Keratinocyte (primary cell): ENCODE measurements around the gene DUSP10. TPM values are rescaled to one million over a fixed set of nuclear protein-coding genes. Genes with fewer than 3 reads are reported as not detected.

Source experiments
- DNase-seq: peaks from one replicate; pipeline ENCODE4 v3.0.0-alpha.2; 2011; ENCODE audit warnings: low read depth, missing footprints, low spot score
- FAIRE-seq: peaks from 2 replicates; lab custom pipeline; 2011; peaks lifted over from hg19 to GRCh38; lab: Jason Lieb, UNC
- H2AFZ ChIP-seq: 2 replicates; pipeline ENCODE4 v1.6.0; 2012; ENCODE audit warnings: low read length, control low read depth, inconsistent platforms; ENCODE audit not compliant: control insufficient read depth
- H3K27ac ChIP-seq: 2 replicates; pipeline ENCODE4 v1.5.1; 2011; ENCODE audit warnings: low read length; ENCODE audit not compliant: control insufficient read depth, insufficient read depth
- H3K27me3 ChIP-seq: 3 replicates; pipeline ENCODE4 v1.6.0; 2011; ENCODE audit warnings: low read length; ENCODE audit not compliant: control insufficient read depth, insufficient read depth; ENCODE audit errors: extremely low read depth
- H3K36me3 ChIP-seq, 2 experiments: 2 replicates in 1 of 2; 3 replicates in 1 of 2; pipeline ENCODE4 v1.5.1; 2011; ENCODE audit warnings: low read length in 2 of 2, mild to moderate bottlenecking in 1 of 2; ENCODE audit not compliant: control insufficient read depth in 2 of 2, insufficient read depth in 2 of 2; ENCODE audit errors: extremely low read depth in 1 of 2
- H3K4me1 ChIP-seq: 3 replicates; pipeline ENCODE4 v1.5.1; 2011; ENCODE audit warnings: low read length; ENCODE audit not compliant: control insufficient read depth, insufficient read depth; ENCODE audit errors: extremely low read depth
- H3K4me2 ChIP-seq: 3 replicates; pipeline ENCODE4 v1.6.0; 2011; ENCODE audit warnings: low read depth, low read length; ENCODE audit not compliant: control insufficient read depth, insufficient read depth; ENCODE audit errors: extremely low read depth
- H3K4me3 ChIP-seq, 3 experiments: fragments of 200-600 bp in 1 of 3; sonication (generic) in 1 of 3; 2 replicates in 2 of 3; 3 replicates in 1 of 3; pipeline ENCODE4 v1.5.1; 2011 to 2016; ENCODE audit warnings: low read length in 3 of 3, mild to moderate bottlenecking in 3 of 3, control low read depth in 2 of 3, inconsistent platforms in 1 of 3, low read depth in 1 of 3, mixed read lengths in 1 of 3, mixed run types in 1 of 3, moderate library complexity in 1 of 3; ENCODE audit not compliant: control insufficient read depth in 2 of 3, insufficient read depth in 2 of 3; ENCODE audit errors: extremely low read depth in 1 of 3
- H3K79me2 ChIP-seq: 2 replicates; pipeline ENCODE4 v1.6.0; 2012; ENCODE audit warnings: low read length; ENCODE audit not compliant: control insufficient read depth, insufficient read depth
- H3K9ac ChIP-seq: 3 replicates; pipeline ENCODE4 v1.6.0; 2011; ENCODE audit warnings: low read length; ENCODE audit not compliant: control insufficient read depth, insufficient read depth; ENCODE audit errors: extremely low read depth
- H3K9me1 ChIP-seq: 3 replicates; pipeline ENCODE4 v1.6.0; 2011; ENCODE audit warnings: low read length; ENCODE audit not compliant: control insufficient read depth, insufficient read depth; ENCODE audit errors: extremely low read depth
- H3K9me3 ChIP-seq: 2 replicates; pipeline ENCODE4 v1.5.1; 2012; ENCODE audit warnings: low read depth, low read length; ENCODE audit not compliant: control insufficient read depth
- H4K20me1 ChIP-seq: 3 replicates; pipeline ENCODE4 v1.6.0; 2011; ENCODE audit warnings: low read length; ENCODE audit not compliant: control insufficient read depth, insufficient read depth; ENCODE audit errors: extremely low read depth
- EZH2 ChIP-seq: IDR thresholded peaks from one replicate; pipeline ENCODE4 v1.6.1; 2012; ENCODE audit warnings: inconsistent platforms, mild to moderate bottlenecking, low read length, moderate library complexity
- dilution Hi-C: fragments of 300-500 bp; cut with MboI; formaldehyde crosslinking; loops from one replicate; pipeline ENCODE4 v1.7.0; 2020; ENCODE audit warnings: low sequenced_read_pairs; ENCODE audit not compliant: extremely low pct_ligation_motif_present
- polyA minus RNA-seq, 3 experiments: library from RNA; depleted of rRNA, polyadenylated mRNA; stranded (reverse); fragments of >200 nt; gene quantifications; 1 replicate in 1 of 3; 2 replicates in 1 of 3; 3 replicates in 1 of 3; pipeline ENCODE4 v1.2.3, GENCODE V29; 2011
- polyA plus RNA-seq, 5 experiments: library from polyadenylated mRNA; depleted of rRNA in 3 of 5; stranded (reverse) in 3 of 5; stranded (forward) in 1 of 5; unstranded in 1 of 5; fragments of >200 nt; gene quantifications; 1 replicate in 1 of 5; 2 replicates in 3 of 5; 3 replicates in 1 of 5; pipeline versions ENCODE4 v1.2.1 to v1.2.3, GENCODE V29; 2011 to 2012; ENCODE audit warnings: missing spikeins in 2 of 5, low read depth in 1 of 5, low replicate concordance in 1 of 5
- TF ChIP-seq, protein P1 (sequence below), 3 experiments: IDR thresholded peaks in 1 of 3; conservative IDR thresholded peaks in 1 of 3; optimal IDR thresholded peaks in 1 of 3; 2 replicates in 2 of 3; 3 replicates in 1 of 3; pipeline versions ENCODE3 to v1.5.1; 2011; ENCODE audit warnings: low read length in 3 of 3, mild to moderate bottlenecking in 3 of 3, moderate library complexity in 2 of 3, control low read depth in 1 of 3, inconsistent platforms in 1 of 3; ENCODE audit not compliant: insufficient read depth in 2 of 3; ENCODE audit errors: extremely low read depth in 1 of 3

Gene DUSP10
- polyA plus RNA-seq (15.1 to 19.7 TPM (median 17.0 TPM) in 3 replicates), polyA minus RNA-seq (23.6 to 51.9 TPM (median 40.2 TPM) in 3 replicates)
- polyA plus RNA-seq (2011; ENCODE audit: low read depth): 26.7 TPM
- polyA plus RNA-seq (2011; cell fraction: cytosol; rRNA removed): 13.6 and 15.2 TPM in 2 replicates
- 36.6 and 39.1 TPM in 2 replicates for polyA plus RNA-seq (2011; cell fraction: nucleus; rRNA removed)
- 10.0 and 28.9 TPM in 2 replicates for polyA plus RNA-seq (2012; ENCODE audit: low replicate concordance)
- 13.2 TPM for polyA minus RNA-seq (2011; cell fraction: cytosol; rRNA and poly(A)+ RNA removed)
- polyA minus RNA-seq (2011; cell fraction: nucleus; rRNA and poly(A)+ RNA removed): 34.9 and 58.6 TPM in 2 replicates

DNA sequence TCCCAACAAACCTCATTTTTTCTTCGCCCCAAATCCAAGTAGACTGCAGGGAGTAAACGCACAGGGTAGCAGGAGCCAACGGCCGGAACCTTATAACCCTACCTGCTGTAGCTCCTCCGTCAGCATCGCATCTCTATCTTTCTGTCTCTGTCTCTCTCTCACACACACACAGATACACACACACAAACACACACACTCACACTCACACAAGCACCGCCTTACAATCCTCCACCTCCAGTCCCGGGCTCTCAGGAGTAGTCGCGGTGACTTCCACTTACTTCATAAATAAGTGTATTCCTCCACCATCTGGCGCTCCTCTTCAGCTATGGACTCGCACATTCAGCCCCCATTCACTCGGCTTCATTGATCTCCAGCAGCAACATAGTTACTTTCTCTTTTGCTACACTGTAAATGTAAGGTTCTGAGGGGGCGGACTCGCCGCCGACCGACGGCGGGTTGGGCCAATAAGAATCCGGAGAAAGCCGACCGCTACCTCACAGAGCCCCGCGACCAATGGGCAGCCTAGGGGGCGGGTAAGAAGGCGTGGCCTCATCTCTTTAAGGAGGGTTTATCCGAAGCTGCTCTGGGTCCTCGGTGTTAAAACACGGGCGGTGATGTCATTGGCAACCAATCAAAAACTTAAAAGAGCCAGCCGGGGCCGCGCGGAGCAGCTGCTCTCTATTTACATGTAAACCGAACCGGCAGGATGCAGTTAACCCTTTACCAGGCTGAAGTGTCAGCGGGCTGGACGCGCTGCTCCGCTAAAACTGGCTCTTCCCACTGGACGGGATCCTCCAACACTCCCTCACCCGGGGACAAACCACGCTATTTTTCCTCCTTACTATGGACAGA is at the start of gene DUSP10:
DUSP10 (minus strand) TSS at position 387 of the 852 bp plus-strand sequence. CDS start 2,345 bp downstream, outside the sequence.
- FAIRE-seq: peak; percentile 29

DNA sequence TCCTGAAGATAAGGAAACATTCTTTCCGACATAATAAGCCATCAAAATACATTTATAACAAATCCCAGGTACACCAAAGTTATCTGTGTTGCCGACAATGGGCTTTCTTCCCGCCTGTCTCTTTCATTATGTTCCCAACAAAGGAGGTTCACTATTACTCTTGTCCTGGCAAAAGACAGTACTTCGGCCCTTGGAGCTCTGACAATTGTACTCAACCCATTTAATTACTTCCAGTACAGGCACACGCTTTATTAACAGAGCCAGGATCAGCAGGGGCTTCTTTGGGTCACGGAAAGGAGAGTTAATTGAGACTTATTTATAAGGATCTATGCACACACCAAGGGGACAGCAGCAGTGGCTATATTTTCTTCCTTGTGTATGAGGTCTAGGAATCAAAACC is 46.6 kb upstream of the DUSP10 start:
- DNase-seq (no peak), FAIRE-seq (no peak)

More for the DNA sequence above, at the start of gene DUSP10:
- dilution Hi-C loops: no loop called here
- Histone ChIP-seq H3K4me2 (peak within 1 kb of the TSS; percentile 98), H3K27ac (peak within 1 kb of the TSS; percentile 94), H3K9me1 (peaks cover 2% of the 10 kb centered on the region), H2AFZ (peak within 1 kb of the TSS; percentile 94), H3K9me3 (no peaks in the 10 kb centered on the region), H3K4me3 (peak within 1 kb of the TSS; percentile 79 to 99 (median 98)), H3K36me3 (peaks cover 8 to 14% of the 10 kb centered on the region in 2 experiments), H3K79me2 (peaks cover 41% of the 10 kb centered on the region), H3K9ac (peak within 1 kb of the TSS; percentile 98), H4K20me1 (no peaks in the 10 kb centered on the region), H3K4me1 (peaks cover 15% of the 10 kb centered on the region), H3K27me3 (no peaks in the 10 kb centered on the region)
- no peak for TF ChIP-seq EZH2
- TF ChIP-seq, protein P1, sequence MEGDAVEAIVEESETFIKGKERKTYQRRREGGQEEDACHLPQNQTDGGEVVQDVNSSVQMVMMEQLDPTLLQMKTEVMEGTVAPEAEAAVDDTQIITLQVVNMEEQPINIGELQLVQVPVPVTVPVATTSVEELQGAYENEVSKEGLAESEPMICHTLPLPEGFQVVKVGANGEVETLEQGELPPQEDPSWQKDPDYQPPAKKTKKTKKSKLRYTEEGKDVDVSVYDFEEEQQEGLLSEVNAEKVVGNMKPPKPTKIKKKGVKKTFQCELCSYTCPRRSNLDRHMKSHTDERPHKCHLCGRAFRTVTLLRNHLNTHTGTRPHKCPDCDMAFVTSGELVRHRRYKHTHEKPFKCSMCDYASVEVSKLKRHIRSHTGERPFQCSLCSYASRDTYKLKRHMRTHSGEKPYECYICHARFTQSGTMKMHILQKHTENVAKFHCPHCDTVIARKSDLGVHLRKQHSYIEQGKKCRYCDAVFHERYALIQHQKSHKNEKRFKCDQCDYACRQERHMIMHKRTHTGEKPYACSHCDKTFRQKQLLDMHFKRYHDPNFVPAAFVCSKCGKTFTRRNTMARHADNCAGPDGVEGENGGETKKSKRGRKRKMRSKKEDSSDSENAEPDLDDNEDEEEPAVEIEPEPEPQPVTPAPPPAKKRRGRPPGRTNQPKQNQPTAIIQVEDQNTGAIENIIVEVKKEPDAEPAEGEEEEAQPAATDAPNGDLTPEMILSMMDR (optimal IDR thresholded peaks at IDR 0.05 in 1 of 3, IDR thresholded peaks at IDR 0.05 in 1 of 3, conservative IDR thresholded peaks at IDR 0.05 in 1 of 3; ENCODE audit: extremely low read depth in 1 of 3, insufficient read depth in 2 of 3, low read length in 3 of 3): peak in 1 of 3 experiments; percentile 17
- peak; percentile 91 for DNase-seq

More for the DNA sequence above, 46.6 kb upstream of the DUSP10 start:
- H3K27me3 ChIP-seq: no peaks in the 10 kb centered on the region
- no peak overlapping the region for H3K4me3 ChIP-seq
- H3K79me2 ChIP-seq: no peaks in the 10 kb centered on the region
- H3K9ac ChIP-seq: no peak overlapping the region
- no peaks in the 10 kb centered on the region for H4K20me1 ChIP-seq
- no peaks in the 10 kb centered on the region for H3K36me3 ChIP-seq
- no peaks in the 10 kb centered on the region for H3K9me3 ChIP-seq
- H3K4me2 ChIP-seq: no peak overlapping the region
- H3K4me1 ChIP-seq: no peaks in the 10 kb centered on the region
- dilution Hi-C loops: no loop called here
- H3K9me1 ChIP-seq: no peaks in the 10 kb centered on the region
- no peak overlapping the region for H3K27ac ChIP-seq
- no peak overlapping the region for H2AFZ ChIP-seq
- TF ChIP-seq EZH2: no peak
- TF ChIP-seq, protein P1 (optimal IDR thresholded peaks at IDR 0.05 in 1 of 3, IDR thresholded peaks at IDR 0.05 in 1 of 3, conservative IDR thresholded peaks at IDR 0.05 in 1 of 3; ENCODE audit: extremely low read depth in 1 of 3, insufficient read depth in 2 of 3, low read length in 3 of 3): no peak
